Cardiac muscle cell (in vitro differentiated cells and primary cell): ENCODE results near the gene FRS3. TPM values are rescaled to one million over a fixed set of nuclear protein-coding genes. Genes with fewer than 3 reads are reported as not detected.

Source experiments
- DNase-seq, 2 donors: peaks; one replicate each; pipeline versions ENCODE4 v3.0.0 to v3.0.0-alpha.2; 2010 to 2017; ENCODE audit warnings: low read depth in 1 of 2, low spot score in 1 of 2
- H3K27ac ChIP-seq: fragments of 200-600 bp; sonication (generic); 2 replicates; pipeline ENCODE4 v1.5.1; 2016
- H3K27me3 ChIP-seq: fragments of 200-600 bp; sonication (generic); 2 replicates; pipeline ENCODE4 v1.6.0; 2016; ENCODE audit warnings: control low read depth
- H3K36me3 ChIP-seq: fragments of 200-600 bp; sonication (generic); 2 replicates; pipeline ENCODE4 v1.5.1; 2016; ENCODE audit warnings: control low read depth
- H3K4me1 ChIP-seq: fragments of 200-600 bp; sonication (generic); 2 replicates; pipeline ENCODE4 v1.8.1; 2017; ENCODE audit warnings: low read depth, mild to moderate bottlenecking, mixed run types
- H3K4me3 ChIP-seq: fragments of 200-600 bp; sonication (generic); 2 replicates; pipeline ENCODE4 v1.5.1; 2016; ENCODE audit warnings: mild to moderate bottlenecking
- H3K9me3 ChIP-seq: fragments of 200-600 bp; sonication (generic); 2 replicates; pipeline ENCODE4 v1.5.1; 2017; ENCODE audit warnings: low read depth, mild to moderate bottlenecking, control low read depth
- CTCF ChIP-seq: IDR thresholded peaks from 2 replicates; pipeline ENCODE4 v1.5.1; 2012; ENCODE audit warnings: low read depth, mild to moderate bottlenecking, low read length
- polyA plus RNA-seq: library from polyadenylated mRNA; unstranded; fragments of >200 nt; fragmentation: Nextera tagmentation; extraction: Ambion mirVana; gene quantifications from 2 replicates; pipeline ENCODE4 v1.2.1, GENCODE V29; 2016
- total RNA-seq: library from RNA; depleted of rRNA; stranded (reverse); fragments of >200 nt; gene quantifications from 2 replicates; pipeline ENCODE4 v1.2.3, GENCODE V29; 2016

FRS3 gene
- total and polyA plus RNA-seq, 2 experiments from 2014 or later, result 24.7 to 25.3 TPM

- Histone ChIP-seq H3K36me3 (no peaks in the 10 kb centered on the region), H3K4me3 (peak within 1 kb of the TSS; percentile 68), H3K4me1 (peaks cover 14% of the 10 kb centered on the region), H3K27me3 (no peaks in the 10 kb centered on the region), H3K9me3 (no peaks in the 10 kb centered on the region), H3K27ac (peak within 1 kb of the TSS; percentile 64)
- peak; percentile 93 to 95 for DNase-seq
- peak; percentile 83 for TF ChIP-seq CTCF
Observed at GRCh38 chr6:41735427-41736185, 44.1 kb downstream of the FRS3 start, which contains the start of gene TFEB. Gene TFEB (minus strand): TSS chr6:41735608. CDS start chr6:41691213, 44,395 bp downstream.

GRCh38 chr6:41734666-41735426, 44.9 kb downstream of the FRS3 start:
- DNase-seq, result peak; percentile 84 to 89
- Histone ChIP-seq H3K27ac (peak overlapping the region; percentile 64), H3K9me3 (no peaks in the 10 kb centered on the region)

GRCh38 chr6:41733707-41734665, 45.7 kb downstream of the FRS3 start:
- Histone ChIP-seq H3K4me1 (peaks cover 14% of the 10 kb centered on the region), H3K4me3 (peak overlapping the region; percentile 68), H3K9me3 (no peaks in the 10 kb centered on the region), H3K27me3 (no peaks in the 10 kb centered on the region), H3K36me3 (no peaks in the 10 kb centered on the region), H3K27ac (peak overlapping the region; percentile 64)
- TF ChIP-seq CTCF, result no peak
- DNase-seq, result peak; percentile 80 to 89

More at GRCh38 chr6:41734666-41735426, 44.9 kb downstream of the FRS3 start:
- H3K4me3 ChIP-seq, result peak overlapping the region; percentile 68
- no peaks in the 10 kb centered on the region for H3K36me3 ChIP-seq
- peaks cover 14% of the 10 kb centered on the region for H3K4me1 ChIP-seq
- no peak for TF ChIP-seq CTCF
- no peaks in the 10 kb centered on the region for H3K27me3 ChIP-seq

GRCh38 chr6:41733360-41733706, 46.4 kb downstream of the FRS3 start:
- Histone ChIP-seq H3K4me3 (peak overlapping the region; percentile 68), H3K36me3 (no peaks in the 10 kb centered on the region), H3K9me3 (no peaks in the 10 kb centered on the region), H3K27me3 (no peaks in the 10 kb centered on the region), H3K4me1 (peaks cover 14% of the 10 kb centered on the region), H3K27ac (peak overlapping the region; percentile 64)
- TF ChIP-seq CTCF, result no peak
- DNase-seq, result no peak

GRCh38 chr6:41732591-41733359, 46.9 kb downstream of the FRS3 start:
- peak overlapping the region; percentile 64 for H3K27ac ChIP-seq
- TF ChIP-seq CTCF, result no peak
- no peaks in the 10 kb centered on the region for H3K27me3 ChIP-seq
- no peaks in the 10 kb centered on the region for H3K9me3 ChIP-seq
- peaks cover 14% of the 10 kb centered on the region for H3K4me1 ChIP-seq
- no peaks in the 10 kb centered on the region for H3K36me3 ChIP-seq
- DNase-seq, result no peak
- no peak overlapping the region for H3K4me3 ChIP-seq
